HFFc6 (cell line): ENCODE results near the gene COL25A1. TPM values are rescaled to one million over a fixed set of nuclear protein-coding genes. Genes with fewer than 3 reads are reported as not detected.
A peak's percentile ranks its signal among the peaks of the same experiment; 100 is the strongest.

Experiments used
- DNase-seq: peaks from one replicate; pipeline ENCODE4 v3.0.0-alpha.2; 2018
- H3K27ac Mint-ChIP-seq: 2 replicates; pipeline ENCODE4 v1.8.0; 2020; ENCODE audit warnings: mild to moderate bottlenecking, mixed read lengths
- H3K27me3 Mint-ChIP-seq: 2 replicates; pipeline ENCODE4 v1.8.0; 2021; ENCODE audit warnings: mild to moderate bottlenecking, moderate library complexity, mixed read lengths; ENCODE audit not compliant: insufficient read depth
- H3K36me3 Mint-ChIP-seq: 2 replicates; pipeline ENCODE4 v1.8.0; 2021; ENCODE audit warnings: low read depth, mixed read lengths
- H3K4me1 Mint-ChIP-seq: 2 replicates; pipeline ENCODE4 v1.8.0; 2020; ENCODE audit warnings: low read depth, mixed read lengths
- H3K4me3 Mint-ChIP-seq: 2 replicates; pipeline ENCODE4 v1.8.0; 2020; ENCODE audit warnings: mild to moderate bottlenecking, moderate library complexity, mixed read lengths
- H3K9me3 Mint-ChIP-seq: 2 replicates; pipeline ENCODE4 v1.8.0; 2020; ENCODE audit warnings: mild to moderate bottlenecking, mixed read lengths
- total RNA-seq, 6 experiments: library from RNA; stranded (reverse); fragmentation: NEBNext Ultra II Directional; extraction: Animal tissue kit (Norgen Biotek cat#: 25700); gene quantifications; 2 replicates in 1 of 6; 3 replicates in 5 of 6; pipeline ENCODE4 v1.2.3, GENCODE V29; 2021
- TF ChIP-seq, protein P1 (sequence below): fragments of 200-600 bp; sonication (generic); IDR thresholded peaks from 2 replicates; pipeline ENCODE4 v1.5.0; 2021; ENCODE audit warnings: antibody characterized with exemption, mild to moderate bottlenecking

Gene COL25A1
- total RNA-seq, 6 experiments from 2014 or later: not detected

DNA sequence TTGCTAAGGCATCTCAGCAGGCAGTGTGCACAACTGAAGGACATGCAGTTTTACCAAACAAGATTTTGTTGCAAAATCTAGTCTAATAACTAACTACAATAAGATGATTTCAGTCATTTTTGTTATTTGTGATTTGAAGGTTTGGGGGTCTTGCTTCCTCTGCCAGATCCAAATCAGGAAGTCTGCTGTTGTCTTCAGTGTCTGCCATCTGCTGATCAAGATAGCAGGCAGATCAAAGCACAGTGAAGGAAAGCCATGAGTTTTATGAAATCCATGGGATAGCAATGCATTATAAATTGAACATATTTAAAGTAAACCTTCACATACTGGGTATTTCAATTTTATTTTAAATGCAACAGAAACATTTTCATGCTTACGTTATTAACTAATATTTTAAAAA, 370.5 kb downstream of the COL25A1 start:
- Mint-ChIP-seq H3K27me3 (no peaks in the 10 kb centered on the region; the same call in 1 of the 2 replicates), H3K27ac (no peak overlapping the region), H3K4me3 (no peak overlapping the region), H3K4me1 (peaks cover 3% of the 10 kb centered on the region), H3K36me3 (no peaks in the 10 kb centered on the region), H3K9me3 (no peaks in the 10 kb centered on the region)
- TF ChIP-seq, protein P1, sequence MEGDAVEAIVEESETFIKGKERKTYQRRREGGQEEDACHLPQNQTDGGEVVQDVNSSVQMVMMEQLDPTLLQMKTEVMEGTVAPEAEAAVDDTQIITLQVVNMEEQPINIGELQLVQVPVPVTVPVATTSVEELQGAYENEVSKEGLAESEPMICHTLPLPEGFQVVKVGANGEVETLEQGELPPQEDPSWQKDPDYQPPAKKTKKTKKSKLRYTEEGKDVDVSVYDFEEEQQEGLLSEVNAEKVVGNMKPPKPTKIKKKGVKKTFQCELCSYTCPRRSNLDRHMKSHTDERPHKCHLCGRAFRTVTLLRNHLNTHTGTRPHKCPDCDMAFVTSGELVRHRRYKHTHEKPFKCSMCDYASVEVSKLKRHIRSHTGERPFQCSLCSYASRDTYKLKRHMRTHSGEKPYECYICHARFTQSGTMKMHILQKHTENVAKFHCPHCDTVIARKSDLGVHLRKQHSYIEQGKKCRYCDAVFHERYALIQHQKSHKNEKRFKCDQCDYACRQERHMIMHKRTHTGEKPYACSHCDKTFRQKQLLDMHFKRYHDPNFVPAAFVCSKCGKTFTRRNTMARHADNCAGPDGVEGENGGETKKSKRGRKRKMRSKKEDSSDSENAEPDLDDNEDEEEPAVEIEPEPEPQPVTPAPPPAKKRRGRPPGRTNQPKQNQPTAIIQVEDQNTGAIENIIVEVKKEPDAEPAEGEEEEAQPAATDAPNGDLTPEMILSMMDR: no peak
- no peak for DNase-seq

DNA sequence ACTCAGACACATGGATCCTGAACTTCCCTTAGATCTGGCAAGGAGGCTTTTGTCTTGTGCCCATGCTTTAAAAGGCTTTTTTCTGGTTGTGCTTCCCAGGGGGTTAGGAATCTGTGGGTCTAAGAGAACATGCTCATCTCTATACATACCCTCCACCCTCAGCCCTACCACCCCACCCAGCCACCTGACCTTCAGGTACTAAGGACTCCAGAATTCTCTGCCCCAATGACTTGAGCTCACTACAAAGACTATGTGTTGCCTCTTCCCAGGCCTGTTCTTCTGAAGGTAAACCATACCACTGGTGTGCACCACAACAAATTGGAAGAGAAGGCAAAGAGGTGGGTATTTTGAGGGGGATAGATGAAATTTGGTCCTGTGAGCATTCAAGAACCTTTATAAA, 372.3 kb downstream of the COL25A1 start:
- no peaks in the 10 kb centered on the region; the same call in 1 of the 2 replicates for H3K27me3 Mint-ChIP-seq
- no peaks in the 10 kb centered on the region for H3K36me3 Mint-ChIP-seq
- H3K27ac Mint-ChIP-seq: no peak overlapping the region
- peaks cover 10% of the 10 kb centered on the region for H3K4me1 Mint-ChIP-seq
- no peak overlapping the region for H3K4me3 Mint-ChIP-seq
- TF ChIP-seq, protein P1: no peak
- no peak for DNase-seq
- H3K9me3 Mint-ChIP-seq: no peaks in the 10 kb centered on the region

DNA sequence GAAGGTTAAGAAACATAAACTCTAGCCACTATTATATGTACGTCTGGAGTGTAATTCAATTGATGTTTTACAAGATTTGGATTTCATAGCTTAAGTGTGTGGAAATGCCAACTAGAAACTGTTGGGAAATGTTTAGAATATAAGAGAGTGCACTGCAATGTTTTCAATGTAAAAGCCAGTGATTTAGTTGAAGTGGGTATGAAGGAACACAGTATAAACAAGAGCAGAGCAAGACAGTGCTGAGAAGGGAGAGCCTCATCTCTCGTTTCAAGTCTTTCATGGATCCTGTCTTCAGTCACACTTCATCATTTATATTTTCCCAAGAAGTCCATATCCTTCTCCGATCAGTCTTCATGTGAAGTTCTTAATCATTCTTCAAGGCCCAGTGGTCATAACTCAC, 375.7 kb downstream of the COL25A1 start:
- H3K4me3 Mint-ChIP-seq: no peak overlapping the region

DNA sequence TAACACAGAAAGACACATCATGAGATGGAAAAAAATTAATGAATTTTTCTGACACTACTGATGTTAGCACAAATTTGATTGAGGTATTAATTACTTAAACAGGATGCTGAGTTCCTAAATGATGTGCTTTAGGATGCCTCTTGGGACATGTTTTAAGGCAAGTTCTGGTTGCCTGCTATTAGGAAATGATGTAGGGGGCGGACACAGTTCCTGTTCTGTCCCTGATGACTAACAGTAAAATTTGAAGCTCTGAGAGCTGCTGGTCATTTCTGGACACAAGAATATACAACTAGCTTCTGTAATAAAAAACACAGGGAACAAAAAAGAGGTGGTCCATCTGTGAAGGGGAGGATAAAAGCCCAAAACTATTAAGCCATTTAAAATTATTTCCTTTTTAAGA, 376.4 kb downstream of the COL25A1 start:
- Mint-ChIP-seq H3K27ac (no peak overlapping the region; the same call in 1 of the 2 replicates), H3K36me3 (no peaks in the 10 kb centered on the region), H3K4me1 (peaks cover 10% of the 10 kb centered on the region), H3K4me3 (no peak overlapping the region), H3K27me3 (no peaks in the 10 kb centered on the region), H3K9me3 (no peaks in the 10 kb centered on the region)
- peak; percentile 4 for DNase-seq
- TF ChIP-seq, protein P1: no peak

More for the DNA sequence above, 375.7 kb downstream of the COL25A1 start:
- Mint-ChIP-seq H3K36me3 (no peaks in the 10 kb centered on the region), H3K4me1 (peaks cover 10% of the 10 kb centered on the region), H3K9me3 (no peaks in the 10 kb centered on the region), H3K27ac (no peak overlapping the region), H3K27me3 (no peaks in the 10 kb centered on the region)
- no peak for DNase-seq
- TF ChIP-seq, protein P1: no peak

DNA sequence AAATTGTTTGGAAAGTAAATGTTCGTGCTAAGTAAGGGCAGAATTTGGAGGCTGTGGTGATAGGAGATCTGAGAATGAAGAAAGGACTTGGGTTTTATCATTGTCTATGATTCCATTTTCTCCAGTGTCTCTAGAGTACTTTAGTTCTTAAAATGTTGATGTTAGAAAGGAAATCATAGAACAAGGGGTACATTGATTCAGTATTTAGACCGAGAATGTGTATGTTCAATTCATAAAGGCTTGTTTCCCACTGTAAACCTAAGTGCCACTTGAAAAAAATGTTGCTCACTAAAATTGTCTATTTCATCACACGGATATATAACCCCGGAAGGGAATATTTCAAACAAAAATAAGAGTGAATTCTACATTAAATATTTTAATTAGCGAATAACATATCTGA, 380.3 kb downstream of the COL25A1 start:
- Mint-ChIP-seq H3K36me3 (no peaks in the 10 kb centered on the region), H3K27ac (no peak overlapping the region), H3K4me3 (no peak overlapping the region), H3K9me3 (no peaks in the 10 kb centered on the region), H3K4me1 (peaks cover 10% of the 10 kb centered on the region), H3K27me3 (no peaks in the 10 kb centered on the region)
- TF ChIP-seq, protein P1: no peak
- no peak for DNase-seq
